ENCODE measurements around the gene RAP1GAP.

DNA sequence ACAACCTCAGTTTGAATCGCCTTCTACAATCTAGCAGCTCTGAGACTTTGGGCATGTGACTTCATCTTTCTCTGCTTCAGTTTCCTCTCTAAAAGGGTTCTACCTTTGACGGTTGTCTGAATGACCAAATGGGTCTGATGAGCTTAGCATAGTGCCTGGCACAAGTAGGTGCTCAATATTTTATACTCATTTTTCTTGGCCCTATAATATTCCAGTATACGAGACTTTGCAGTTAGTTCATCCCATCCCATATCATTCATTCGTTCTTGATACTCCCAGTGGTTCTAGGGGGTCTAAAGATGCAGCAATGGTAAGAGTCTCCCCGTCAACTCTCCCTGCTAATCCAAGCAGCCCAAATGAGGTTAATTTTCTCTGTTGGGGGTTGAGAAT is 92.4 kb downstream of the RAP1GAP start:
- no peak for TF ChIP-seq EP300 (IDR thresholded peaks at IDR 0.05)
- TF ChIP-seq POLR2A (IDR thresholded peaks at IDR 0.05; ENCODE audit: low read depth), result no peak
- TF ChIP-seq, protein P1, sequence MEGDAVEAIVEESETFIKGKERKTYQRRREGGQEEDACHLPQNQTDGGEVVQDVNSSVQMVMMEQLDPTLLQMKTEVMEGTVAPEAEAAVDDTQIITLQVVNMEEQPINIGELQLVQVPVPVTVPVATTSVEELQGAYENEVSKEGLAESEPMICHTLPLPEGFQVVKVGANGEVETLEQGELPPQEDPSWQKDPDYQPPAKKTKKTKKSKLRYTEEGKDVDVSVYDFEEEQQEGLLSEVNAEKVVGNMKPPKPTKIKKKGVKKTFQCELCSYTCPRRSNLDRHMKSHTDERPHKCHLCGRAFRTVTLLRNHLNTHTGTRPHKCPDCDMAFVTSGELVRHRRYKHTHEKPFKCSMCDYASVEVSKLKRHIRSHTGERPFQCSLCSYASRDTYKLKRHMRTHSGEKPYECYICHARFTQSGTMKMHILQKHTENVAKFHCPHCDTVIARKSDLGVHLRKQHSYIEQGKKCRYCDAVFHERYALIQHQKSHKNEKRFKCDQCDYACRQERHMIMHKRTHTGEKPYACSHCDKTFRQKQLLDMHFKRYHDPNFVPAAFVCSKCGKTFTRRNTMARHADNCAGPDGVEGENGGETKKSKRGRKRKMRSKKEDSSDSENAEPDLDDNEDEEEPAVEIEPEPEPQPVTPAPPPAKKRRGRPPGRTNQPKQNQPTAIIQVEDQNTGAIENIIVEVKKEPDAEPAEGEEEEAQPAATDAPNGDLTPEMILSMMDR (IDR thresholded peaks at IDR 0.05), result no peak
- no peak for TF ChIP-seq POLR2AphosphoS5 (IDR thresholded peaks at IDR 0.05)

Data from esophagus muscularis mucosa (tissue), 4 donors.